AG09309 (cell line): Measurements from ENCODE around the gene LIMS1.

ENCODE experiments used
- DNase-seq: peaks from one replicate; pipeline ENCODE4 v3.0.0-alpha.2; 2010; ENCODE audit warnings: low read depth
- H3K4me3 ChIP-seq: 2 replicates; pipeline ENCODE4 v1.5.1; 2011; ENCODE audit warnings: mild to moderate bottlenecking, low read depth, low read length, moderate library complexity; ENCODE audit not compliant: control insufficient read depth
- CTCF ChIP-seq: IDR thresholded peaks from 2 replicates; pipeline ENCODE4 v1.5.1; 2011; ENCODE audit warnings: mild to moderate bottlenecking, low read depth, low read length, inconsistent platforms; ENCODE audit not compliant: insufficient read depth, control insufficient read depth; ENCODE audit errors: missing control alignments

Gene LIMS1

GRCh38 chr2:108625828-108626195 lies 91.5 kb downstream of the LIMS1 start:
- no peak overlapping the region for H3K4me3 ChIP-seq
- no peak for DNase-seq
- no peak for TF ChIP-seq CTCF

GRCh38 chr2:108626995-108627394 lies 92.7 kb downstream of the LIMS1 start:
- TF ChIP-seq CTCF: no peak
- DNase-seq: no peak
- no peak overlapping the region for H3K4me3 ChIP-seq

GRCh38 chr2:108627911-108628567 lies 93.8 kb downstream of the LIMS1 start:
- no peak for TF ChIP-seq CTCF
- no peak for DNase-seq
- no peak overlapping the region for H3K4me3 ChIP-seq

GRCh38 chr2:108628936-108629335 lies 94.7 kb downstream of the LIMS1 start:
- no peak for DNase-seq
- TF ChIP-seq CTCF: no peak
- no peak overlapping the region for H3K4me3 ChIP-seq

GRCh38 chr2:108629417-108629816 lies 95.1 kb downstream of the LIMS1 start:
- no peak overlapping the region for H3K4me3 ChIP-seq
- TF ChIP-seq CTCF: no peak
- no peak for DNase-seq

- TF ChIP-seq CTCF: no peak
- DNase-seq: no peak
- H3K4me3 ChIP-seq: no peak overlapping the region
Measured at GRCh38 chr2:108630567-108631405, 96.5 kb downstream of the LIMS1 start.
